ENCODE results near the gene FARS2. TPM values are rescaled to one million over a fixed set of nuclear protein-coding genes. Genes with fewer than 3 reads are reported as not detected.

FARS2 gene
- polyA plus RNA-seq, 1 donor (not counting 4 experiments of a cell fraction or from before 2014, with no cell fraction given), result 21.3 TPM

- TF ChIP-seq CTCF (optimal IDR thresholded peaks at IDR 0.05 in 1 of 3, IDR thresholded peaks at IDR 0.05 in 1 of 3, conservative IDR thresholded peaks at IDR 0.05 in 1 of 3; ENCODE audit: extremely low read depth in 1 of 3, insufficient read depth in 2 of 3, low read length in 3 of 3), result no peak
- no peak for TF ChIP-seq EZH2 (IDR thresholded peaks at IDR 0.05; ENCODE audit: low read length)
- H3K27ac ChIP-seq (ENCODE audit: control insufficient read depth, insufficient read depth, low read length), result no peak overlapping the region
- no peaks in the 10 kb centered on the region for H3K9me3 ChIP-seq (ENCODE audit: control insufficient read depth, low read depth, low read length)
- no peak overlapping the region for H3K4me3 ChIP-seq (ENCODE audit: control insufficient read depth in 2 of 3, extremely low read depth in 1 of 3, insufficient read depth in 2 of 3, low read depth in 1 of 3, low read length in 3 of 3)
- no peaks in the 10 kb centered on the region for H4K20me1 ChIP-seq (ENCODE audit: control insufficient read depth, extremely low read depth, insufficient read depth, low read length)
- no peak overlapping the region for H3K9ac ChIP-seq (ENCODE audit: control insufficient read depth, extremely low read depth, insufficient read depth, low read length)
- no peaks in the 10 kb centered on the region for H3K27me3 ChIP-seq (ENCODE audit: control insufficient read depth, extremely low read depth, insufficient read depth, low read length)
- H3K4me1 ChIP-seq (ENCODE audit: control insufficient read depth, extremely low read depth, insufficient read depth, low read length), result no peaks in the 10 kb centered on the region
- H3K79me2 ChIP-seq (ENCODE audit: control insufficient read depth, insufficient read depth, low read length), result no peaks in the 10 kb centered on the region
- H3K9me1 ChIP-seq (ENCODE audit: control insufficient read depth, extremely low read depth, insufficient read depth, low read length), result no peaks in the 10 kb centered on the region
- dilution Hi-C loops (cut with MboI; ENCODE audit: extremely low pct_ligation_motif_present, low sequenced_read_pairs), result no loop called here
- DNase-seq (ENCODE audit: low read depth, low spot score), result no peak
- no peaks in the 10 kb centered on the region for H3K36me3 ChIP-seq (ENCODE audit: control insufficient read depth in 2 of 2, extremely low read depth in 1 of 2, insufficient read depth in 2 of 2, low read length in 2 of 2)
- no peak overlapping the region for H3K4me2 ChIP-seq (ENCODE audit: control insufficient read depth, extremely low read depth, insufficient read depth, low read depth, low read length)
- FAIRE-seq, result no peak
- H2AFZ ChIP-seq (ENCODE audit: control insufficient read depth, low read length), result no peak overlapping the region
These were observed 552.3 kb downstream of the FARS2 start for GRCh38 chr6:5813625-5814027.

GRCh38 chr6:5814116-5814515 is 552.8 kb downstream of the FARS2 start:
- no peaks in the 10 kb centered on the region for H3K4me1 ChIP-seq (ENCODE audit: control insufficient read depth, extremely low read depth, insufficient read depth, low read length)
- H2AFZ ChIP-seq (ENCODE audit: control insufficient read depth, low read length), result no peak overlapping the region
- H3K4me3 ChIP-seq (ENCODE audit: control insufficient read depth in 2 of 3, extremely low read depth in 1 of 3, insufficient read depth in 2 of 3, low read depth in 1 of 3, low read length in 3 of 3), result no peak overlapping the region
- no peaks in the 10 kb centered on the region for H3K27me3 ChIP-seq (ENCODE audit: control insufficient read depth, extremely low read depth, insufficient read depth, low read length)
- no peaks in the 10 kb centered on the region for H3K9me1 ChIP-seq (ENCODE audit: control insufficient read depth, extremely low read depth, insufficient read depth, low read length)
- H4K20me1 ChIP-seq (ENCODE audit: control insufficient read depth, extremely low read depth, insufficient read depth, low read length), result no peaks in the 10 kb centered on the region
- dilution Hi-C loops (cut with MboI; ENCODE audit: extremely low pct_ligation_motif_present, low sequenced_read_pairs), result no loop called here
- no peak for FAIRE-seq
- no peak overlapping the region for H3K27ac ChIP-seq (ENCODE audit: control insufficient read depth, insufficient read depth, low read length)
- TF ChIP-seq EZH2 (IDR thresholded peaks at IDR 0.05; ENCODE audit: low read length), result no peak
- no peak for TF ChIP-seq CTCF (optimal IDR thresholded peaks at IDR 0.05 in 1 of 3, IDR thresholded peaks at IDR 0.05 in 1 of 3, conservative IDR thresholded peaks at IDR 0.05 in 1 of 3; ENCODE audit: extremely low read depth in 1 of 3, insufficient read depth in 2 of 3, low read length in 3 of 3)
- H3K4me2 ChIP-seq (ENCODE audit: control insufficient read depth, extremely low read depth, insufficient read depth, low read depth, low read length), result no peak overlapping the region
- no peaks in the 10 kb centered on the region for H3K79me2 ChIP-seq (ENCODE audit: control insufficient read depth, insufficient read depth, low read length)
- no peaks in the 10 kb centered on the region for H3K36me3 ChIP-seq (ENCODE audit: control insufficient read depth in 2 of 2, extremely low read depth in 1 of 2, insufficient read depth in 2 of 2, low read length in 2 of 2)
- DNase-seq (ENCODE audit: low read depth, low spot score), result no peak
- H3K9ac ChIP-seq (ENCODE audit: control insufficient read depth, extremely low read depth, insufficient read depth, low read length), result no peak overlapping the region
- no peaks in the 10 kb centered on the region for H3K9me3 ChIP-seq (ENCODE audit: control insufficient read depth, low read depth, low read length)
